T-helper 2 cell (primary cell): ENCODE measurements around the gene SIGLEC14.
A peak's percentile ranks its signal among the peaks of the same experiment; 100 is the strongest.
"Not testable (repeated sequence)": the region's sequence is repeated elsewhere in the genome, so short reads cannot be mapped to it uniquely, and the experiment has no call there.

Experiments used
- DNase-seq, 5 experiments: peaks; one replicate each; pipeline versions ENCODE4 v3.0.0 to v3.0.0-alpha.2; 2012 to 2022

SIGLEC14 gene

DNA sequence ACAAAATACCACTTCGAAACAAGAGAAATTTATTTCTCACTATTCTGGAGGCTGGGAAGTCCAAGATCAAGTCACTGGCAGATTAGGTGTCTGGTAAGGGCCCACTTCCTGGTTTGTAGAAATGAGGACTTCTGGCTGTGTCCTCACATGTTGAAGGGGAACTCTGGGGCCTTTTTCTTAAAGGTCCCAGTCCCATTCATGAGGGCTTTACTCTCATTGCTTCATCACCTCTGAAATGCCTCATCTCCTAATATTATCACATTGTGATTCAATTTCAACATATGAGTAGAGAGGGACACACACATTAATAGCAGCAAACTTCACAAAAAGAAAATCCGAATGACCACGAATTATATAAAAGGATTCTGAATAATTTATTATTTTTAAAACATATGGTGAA lies 21.6 kb upstream of the SIGLEC14 start:
- no peak for DNase-seq

DNA sequence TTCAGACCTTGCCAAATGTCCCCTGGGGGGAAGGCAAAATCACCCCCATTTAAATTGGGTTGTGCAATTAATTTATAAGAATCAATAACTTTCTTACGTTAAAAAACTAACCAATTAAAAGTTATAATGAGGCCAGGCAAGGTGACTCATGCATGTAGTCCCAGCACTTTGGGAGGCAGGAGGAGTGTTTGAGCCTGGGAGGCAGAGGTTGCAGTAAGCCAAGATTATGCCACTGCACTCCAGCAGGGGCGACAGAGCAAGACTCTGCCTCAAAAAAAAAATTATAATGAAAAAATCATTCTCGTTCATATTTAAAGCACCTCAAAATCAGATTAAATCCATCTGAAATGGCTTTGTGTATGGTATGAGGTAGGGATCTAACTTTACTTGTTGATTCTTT lies 18.4 kb upstream of the SIGLEC14 start:
- no peak for DNase-seq

DNA sequence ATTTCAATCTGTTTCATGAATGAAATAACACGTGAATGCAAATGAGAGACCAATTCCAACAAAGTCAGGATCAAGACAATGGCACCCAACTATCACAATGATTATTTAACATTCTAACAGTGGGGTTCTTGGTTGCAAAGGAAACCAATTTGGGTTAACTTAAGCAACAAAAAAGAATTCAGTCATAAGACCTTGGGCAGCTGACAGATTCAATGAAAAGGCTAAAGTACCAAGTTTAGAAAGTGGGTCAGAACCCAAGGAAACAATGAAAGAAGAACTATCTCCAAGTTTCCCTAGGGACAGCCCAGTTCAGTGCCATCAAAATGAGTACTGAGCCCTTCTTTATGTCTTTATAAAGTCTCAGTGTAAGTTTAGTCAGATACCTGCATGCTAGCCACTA lies 17.5 kb upstream of the SIGLEC14 start:
- DNase-seq, result no peak

DNA sequence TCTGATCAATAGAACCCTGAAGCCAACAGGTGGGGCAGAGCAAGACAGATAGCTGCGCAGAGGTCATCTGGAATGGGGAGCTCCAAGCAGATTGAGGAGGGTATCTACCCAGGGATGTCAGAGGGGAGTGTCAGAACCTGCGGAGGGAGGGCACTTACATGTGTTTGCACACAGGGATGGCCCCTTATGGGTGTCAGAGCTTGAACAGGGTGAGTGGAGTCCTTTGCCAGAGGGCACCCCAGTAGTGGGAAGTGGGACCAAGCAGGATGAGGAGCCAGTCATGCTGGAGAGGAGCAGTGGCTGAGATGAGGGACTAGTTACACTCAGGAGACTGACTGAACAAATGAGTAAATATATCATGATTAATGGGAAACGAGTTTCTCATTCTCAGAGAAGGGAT lies 17.0 kb upstream of the SIGLEC14 start:
- no peak for DNase-seq

DNA sequence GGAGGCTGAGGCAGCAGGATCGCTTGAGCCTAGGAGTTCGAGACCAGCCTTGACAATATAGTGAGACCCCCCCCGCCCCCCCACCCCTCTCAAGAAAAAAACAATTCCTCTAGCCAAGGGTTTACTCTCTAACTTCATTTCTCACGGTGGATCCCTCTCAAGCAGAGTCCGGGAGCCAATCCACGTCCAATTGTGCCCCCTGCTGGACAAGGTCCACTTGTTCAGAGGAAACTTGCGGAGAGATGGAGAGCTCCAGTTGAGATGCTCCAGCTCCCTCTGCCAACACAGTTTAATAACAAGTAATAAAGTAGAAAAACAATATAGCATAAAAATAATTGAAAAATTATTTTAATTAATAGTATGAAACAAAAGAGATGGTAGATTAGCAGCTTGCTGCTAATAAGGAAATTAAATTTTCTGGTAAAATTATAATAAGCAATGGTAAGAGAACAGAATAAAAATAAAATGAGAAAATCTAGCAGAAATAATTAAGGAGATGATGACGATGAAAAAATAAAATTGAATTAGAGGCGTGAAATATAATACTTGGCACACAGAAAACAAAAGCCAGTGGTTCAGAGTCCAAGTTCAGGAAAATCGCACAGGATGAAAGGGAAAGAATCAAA lies 14.5 kb upstream of the SIGLEC14 start:
- DNase-seq, result peak in 2 of 5 experiments; percentile 5 to 61

DNA sequence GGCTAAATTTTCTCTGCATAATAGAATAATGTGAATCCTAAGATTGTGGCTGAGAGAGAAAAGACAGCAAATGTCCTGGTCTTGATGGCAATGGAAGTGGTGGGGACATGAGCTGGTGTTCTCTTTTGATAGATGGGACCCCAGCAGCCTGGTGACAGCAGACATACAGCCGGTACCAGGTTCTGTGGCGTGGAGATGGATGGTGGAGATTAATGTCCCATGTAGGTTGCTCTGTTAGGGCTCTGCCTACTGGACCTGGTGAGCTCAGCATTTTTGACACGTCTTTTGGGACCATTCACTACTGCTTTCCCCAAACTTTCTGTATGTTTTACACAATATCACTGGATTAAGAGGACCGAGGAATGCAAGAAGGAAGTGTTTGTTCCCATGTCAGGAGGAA lies 8.2 kb upstream of the SIGLEC14 start:
- no peak for DNase-seq

DNA sequence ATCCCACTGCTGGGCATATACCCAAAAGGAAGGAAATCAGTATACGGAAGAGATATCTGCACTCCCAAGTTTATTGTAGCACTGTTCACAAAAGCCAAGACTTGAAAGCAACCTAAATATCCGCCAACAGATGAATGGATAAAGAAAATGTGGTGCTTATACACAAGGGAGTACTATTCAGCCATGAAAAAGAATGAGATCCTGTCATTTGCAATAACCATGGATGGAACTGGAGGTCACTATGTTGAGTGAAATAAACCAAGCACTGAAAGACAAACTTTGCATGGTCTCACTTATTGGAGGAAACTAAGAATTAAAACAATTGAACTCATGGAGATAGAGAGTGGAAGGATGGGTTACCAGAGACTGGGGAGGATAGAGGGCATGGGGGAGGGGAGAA lies 6.5 kb upstream of the SIGLEC14 start:
- no peak for DNase-seq

DNA sequence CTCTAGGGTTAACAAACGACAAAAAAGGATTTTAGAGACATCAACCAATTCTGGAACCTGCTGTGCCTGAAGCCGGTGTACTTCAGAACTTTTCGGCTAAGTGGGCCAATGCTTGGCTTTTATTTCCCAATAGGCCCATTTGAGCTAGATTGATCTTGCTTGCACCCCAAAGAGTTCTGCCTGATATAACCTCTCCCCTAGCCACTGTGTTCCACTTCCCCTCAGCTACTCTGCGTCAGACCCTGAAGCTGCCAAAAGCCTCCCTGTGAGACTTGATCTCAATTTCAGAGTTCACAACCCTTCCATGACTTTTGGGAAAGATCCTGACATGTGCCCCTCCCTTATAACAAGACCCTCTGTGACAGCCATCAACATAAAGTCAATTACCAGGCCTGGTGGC lies 5.6 kb upstream of the SIGLEC14 start:
- no peak for DNase-seq

DNA sequence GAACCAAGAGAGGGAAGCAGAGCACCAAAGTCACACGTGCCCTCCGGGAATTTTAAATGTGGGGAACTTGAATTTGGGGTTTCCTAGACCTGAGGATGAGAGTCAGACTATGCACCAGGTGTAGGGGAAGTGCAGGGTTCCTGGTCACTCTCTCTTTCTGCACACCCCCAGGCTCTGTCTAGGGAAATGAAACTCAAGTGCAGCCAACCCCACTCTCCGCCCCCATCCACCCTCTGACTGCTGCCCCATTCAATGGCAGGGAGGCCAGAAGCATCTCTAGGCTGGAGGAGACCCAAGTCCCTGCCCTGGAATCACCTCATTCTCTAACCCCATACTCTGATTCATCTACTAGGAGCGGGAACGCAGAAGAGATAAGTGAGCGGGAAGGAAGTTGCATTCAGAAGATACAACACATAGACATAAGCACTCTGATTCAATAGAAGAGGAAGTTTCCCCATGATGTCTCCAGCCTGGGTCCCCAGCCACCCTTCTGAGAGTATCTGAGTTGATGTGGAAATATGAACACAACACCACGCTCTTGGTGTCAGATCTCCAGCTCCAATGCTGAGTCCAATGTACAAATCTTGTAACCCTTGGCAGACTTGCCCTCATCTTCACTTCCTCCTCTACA lies 4.7 kb upstream of the SIGLEC14 start:
- no peak for DNase-seq

DNA sequence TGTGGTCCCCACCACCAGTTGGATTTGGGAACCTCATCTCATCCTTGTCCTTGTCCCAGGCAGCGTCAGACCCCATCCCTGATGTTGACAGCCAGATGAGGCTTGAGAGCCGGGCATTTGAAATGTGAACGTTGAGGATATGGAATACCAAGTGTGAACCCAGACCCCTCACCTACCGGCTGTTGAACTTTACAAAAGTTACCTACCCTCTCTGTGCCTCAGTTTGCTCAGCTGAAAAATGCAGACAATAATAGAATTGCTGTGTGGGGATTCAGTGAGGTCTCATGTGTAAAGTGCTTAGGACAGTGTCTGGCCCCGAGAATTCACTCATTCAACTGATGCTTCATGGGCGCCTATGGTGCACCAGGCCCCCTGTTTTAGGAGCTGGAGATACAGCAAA lies 693 bp upstream of the SIGLEC14 start:
- no peak for DNase-seq

DNA sequence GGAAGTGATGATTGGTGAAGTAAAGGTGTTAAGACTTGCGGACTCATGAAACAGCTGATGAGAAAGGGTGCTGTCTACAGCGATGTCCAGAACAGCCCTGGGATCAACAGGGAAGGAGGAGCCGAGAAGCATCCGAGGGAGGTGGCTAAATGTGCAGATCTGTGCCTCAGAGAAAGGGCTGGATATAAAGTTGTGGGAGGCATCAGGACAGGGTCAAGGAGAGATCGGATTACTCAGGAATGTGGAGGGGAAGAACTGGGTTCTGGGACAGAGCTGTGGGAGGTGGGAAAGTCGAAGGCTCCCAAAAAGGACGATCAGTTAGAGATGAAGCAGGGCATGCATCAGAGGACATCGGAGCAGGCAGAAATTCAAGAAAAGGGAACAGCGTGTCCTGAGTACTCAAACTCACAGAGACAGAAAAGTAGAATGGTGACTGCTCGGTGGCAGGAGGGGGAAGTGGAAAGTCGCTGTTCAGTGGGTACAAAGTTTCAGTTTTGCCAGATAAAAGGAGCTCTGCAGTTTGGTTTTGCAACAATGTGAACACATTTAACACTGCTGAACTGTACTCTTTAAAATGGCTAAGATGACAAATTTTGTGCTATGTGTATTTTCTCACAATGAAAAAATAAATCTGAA lies 1.9 kb downstream of the SIGLEC14 start:
- DNase-seq, result no peak

DNA sequence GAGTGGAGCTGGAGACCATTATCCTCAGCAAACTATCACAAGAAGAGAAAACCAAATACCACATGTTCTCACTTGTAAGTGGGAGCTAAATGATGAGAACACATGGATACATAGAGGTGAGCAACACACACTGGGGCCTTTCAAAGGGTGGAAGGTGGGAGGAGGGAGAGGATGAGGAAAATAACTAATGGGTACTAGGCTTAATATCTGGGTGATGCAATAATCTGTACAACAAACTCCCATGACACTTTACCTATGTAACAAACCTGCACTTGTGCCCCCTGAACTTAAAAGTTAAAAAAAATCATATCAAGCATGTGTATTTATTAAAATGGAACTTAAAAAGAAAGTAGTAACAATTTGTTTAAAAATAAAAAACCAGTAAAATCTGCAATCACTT lies 5.0 kb downstream of the SIGLEC14 start:
- no peak for DNase-seq

DNA sequence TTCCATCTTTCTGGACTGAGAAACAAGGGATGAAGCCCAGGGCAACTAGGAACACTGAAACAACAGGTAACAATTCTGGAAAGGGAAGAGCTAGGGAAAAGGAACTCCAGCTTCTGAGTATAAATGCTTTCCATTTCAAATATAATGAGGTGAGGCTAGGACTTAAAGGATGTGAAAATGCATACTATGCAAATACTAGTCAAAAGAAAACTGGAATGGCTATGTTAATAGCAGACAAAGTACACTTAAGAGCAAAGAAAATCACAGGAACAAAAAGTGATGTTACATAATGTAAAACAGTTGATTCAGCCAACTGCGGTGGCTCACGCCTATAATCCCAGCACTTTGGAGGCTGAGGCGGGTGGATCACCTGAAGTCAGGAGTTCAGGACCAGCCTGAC lies 6.2 kb downstream of the SIGLEC14 start:
- DNase-seq, result no peak

DNA sequence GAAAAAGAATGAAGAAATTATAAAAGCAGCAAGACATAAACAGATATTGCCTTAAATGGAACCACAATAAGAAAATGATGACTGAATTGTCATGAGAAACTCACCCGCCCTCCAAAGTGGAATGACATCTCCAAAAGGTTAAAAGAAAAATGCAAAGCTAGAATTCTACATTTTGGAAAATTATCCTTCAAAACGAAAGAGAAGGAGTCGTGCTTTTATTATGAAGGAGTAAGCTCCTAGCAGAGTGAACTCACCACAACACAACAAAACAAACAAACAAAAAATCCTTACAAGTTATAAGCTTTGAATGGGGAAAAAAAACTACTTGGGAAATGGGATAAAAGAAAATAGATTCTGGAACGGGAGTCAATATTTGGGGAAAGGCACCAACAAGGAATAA lies 6.7 kb downstream of the SIGLEC14 start:
- no peak for DNase-seq

DNA sequence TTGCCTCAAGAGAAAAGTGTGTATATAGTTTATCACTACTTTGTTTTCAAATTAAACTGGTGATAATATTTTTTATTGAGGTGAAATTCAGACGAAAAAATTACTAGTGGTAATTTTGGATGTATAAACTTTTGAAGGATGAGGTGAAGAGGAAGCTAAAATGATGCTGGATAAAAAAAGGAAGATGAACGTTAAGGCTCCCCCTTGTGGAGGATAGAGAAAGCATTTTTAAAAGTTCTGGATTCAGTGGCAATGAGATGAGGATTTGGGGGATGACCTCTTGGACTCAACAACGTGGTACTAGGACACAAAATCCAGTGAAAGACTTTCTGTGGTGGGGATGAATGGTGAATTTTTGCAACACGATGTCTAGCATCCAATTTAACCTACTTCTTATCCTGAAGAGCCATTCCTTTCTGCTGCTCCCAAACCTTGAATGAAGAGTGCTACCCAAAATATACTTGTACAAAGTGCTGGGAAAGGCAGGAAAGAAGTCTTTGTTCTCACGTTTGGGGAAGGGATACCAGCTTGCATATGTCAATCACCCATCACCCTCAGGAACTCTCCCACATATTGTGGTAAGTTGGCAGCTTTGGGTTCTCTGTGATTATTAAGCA lies 9.2 kb downstream of the SIGLEC14 start:
- DNase-seq, result no peak

DNA sequence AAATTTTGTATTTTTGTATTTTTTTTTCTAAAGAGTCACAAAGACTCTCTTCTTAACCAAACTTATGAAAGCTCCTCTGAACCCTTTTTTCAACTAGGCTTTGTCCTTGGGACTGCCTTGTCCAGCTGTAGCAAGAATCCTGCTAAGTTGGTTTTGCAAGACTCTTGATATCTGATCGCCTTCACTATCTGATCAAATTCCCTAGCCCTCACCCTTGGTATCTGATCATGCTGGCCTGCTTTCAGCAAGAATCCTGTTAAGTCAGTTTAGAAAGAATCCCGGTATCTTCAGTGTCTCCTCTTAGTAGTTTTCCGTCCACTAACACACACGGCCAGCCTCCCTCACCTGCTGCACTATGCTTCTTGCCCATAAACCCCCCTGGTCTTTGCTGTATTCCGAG lies 14.5 kb downstream of the SIGLEC14 start:
- DNase-seq, result no peak

DNA sequence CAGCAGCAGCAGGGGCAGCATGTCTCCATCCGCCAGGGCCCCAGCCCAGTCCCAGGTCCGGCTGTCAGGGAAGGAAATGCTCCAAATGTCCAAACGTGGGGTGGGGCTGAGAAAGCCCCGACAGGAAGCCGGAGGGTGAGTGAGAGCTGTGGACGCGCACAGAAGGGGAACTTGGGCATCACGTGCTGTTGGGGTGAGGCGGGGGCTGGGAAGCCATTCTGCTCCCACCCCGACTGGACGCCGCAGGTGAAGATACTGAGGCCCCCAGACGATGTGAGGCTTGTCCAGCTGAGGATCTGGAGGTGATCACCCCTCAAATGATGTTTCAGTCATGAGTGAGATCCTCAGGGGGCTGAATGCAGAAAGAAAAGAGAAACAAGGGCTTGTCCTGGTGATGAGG lies 16.3 kb downstream of the SIGLEC14 start, which contains the start of gene SIGLEC5:
TSS of gene SIGLEC5 (minus strand) at position 87 of the 400 bp plus-strand sequence. CDS start at position 21, 66 bp downstream.
- not testable (repeated sequence) for DNase-seq

DNA sequence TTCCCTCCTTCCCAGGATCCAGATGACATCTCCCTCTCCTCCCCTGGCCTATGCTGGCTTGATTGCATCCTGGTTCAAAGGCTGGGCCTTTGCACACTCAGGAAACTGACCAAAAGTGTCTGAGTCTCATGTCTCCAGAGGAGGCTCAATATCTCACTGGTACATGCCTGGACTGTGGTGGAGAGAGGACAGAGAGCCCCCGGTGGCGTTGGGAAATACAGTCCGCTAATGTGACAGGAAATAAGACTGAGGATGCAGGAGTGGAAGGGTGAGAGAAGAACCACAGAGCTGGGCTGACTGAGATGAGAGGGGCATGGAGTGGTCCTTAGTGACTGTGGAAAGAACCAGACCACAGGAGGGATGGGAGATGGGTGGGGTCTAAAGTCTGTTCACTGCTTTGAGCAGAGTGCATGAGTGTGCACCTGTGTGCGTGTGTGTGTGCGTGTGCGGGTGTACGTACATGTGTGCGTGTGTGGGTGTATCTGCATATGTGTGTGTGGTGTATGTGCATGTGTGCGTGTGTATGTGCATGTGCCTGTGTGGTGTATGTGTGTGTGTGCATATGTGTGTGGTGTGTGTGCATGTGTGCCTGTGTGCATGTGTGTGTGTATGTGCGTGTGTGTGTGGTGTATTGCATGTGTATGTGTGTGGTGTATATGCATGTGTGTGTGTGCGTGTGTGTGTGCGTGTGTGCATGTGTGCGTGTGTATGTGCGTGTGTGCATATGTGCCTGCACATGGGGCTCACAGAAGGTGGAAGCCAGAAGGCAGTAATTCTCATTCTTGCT lies 18.3 kb downstream of the SIGLEC14 start:
- DNase-seq, result peak in 1 of 5 experiments; percentile 3

DNA sequence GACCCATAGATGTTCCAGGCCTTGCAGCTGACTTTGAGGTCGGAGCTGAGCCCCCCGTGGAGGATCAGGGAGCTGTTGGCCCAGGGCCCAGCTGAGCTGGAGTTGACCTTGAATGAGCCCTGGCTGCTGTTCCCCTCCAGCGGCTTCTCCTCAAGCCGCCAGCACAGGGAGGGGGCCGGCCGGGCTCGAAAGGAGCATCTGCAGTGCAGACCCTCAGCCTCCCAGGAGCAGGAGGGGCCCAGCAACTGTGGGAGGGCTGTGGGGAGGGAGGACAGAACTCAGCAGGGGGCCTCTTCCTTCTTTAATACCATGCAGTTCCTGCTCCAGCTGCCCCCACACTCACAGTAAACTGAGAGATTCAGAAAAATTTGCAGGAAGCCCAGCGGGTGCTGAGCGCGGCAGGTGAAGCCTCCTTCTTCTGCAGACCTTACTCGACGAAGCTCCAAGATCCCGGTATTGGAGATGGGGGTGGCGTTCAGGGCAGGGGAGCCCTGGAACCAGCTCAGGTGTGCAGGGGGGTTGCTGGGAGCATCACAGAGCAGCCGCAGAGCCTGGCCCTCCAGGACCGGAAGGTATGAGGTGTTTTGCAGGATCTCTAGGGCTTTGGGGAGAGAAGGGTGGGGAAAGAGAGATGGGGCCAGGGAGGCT lies 19.0 kb downstream of the SIGLEC14 start:
- no peak for DNase-seq

DNA sequence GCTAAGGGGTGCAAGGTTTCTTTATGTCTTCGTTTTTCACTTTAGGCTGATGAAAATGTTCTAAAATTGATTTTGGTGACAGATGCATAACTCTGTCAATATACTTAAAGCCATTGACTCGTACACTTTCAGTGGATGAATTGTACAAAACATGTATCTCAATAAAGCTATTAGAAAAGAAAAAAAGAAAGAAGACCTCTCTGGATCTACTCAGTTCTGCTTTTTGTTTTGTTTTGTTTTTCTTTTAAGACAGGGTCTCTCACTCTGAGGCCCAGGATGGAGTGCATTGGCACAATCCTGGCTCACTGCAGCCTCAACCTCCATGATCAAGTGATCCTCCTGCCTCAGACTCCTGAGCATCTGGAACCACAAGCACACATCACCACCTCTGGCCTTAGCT lies 19.9 kb downstream of the SIGLEC14 start:
- no peak for DNase-seq

DNA sequence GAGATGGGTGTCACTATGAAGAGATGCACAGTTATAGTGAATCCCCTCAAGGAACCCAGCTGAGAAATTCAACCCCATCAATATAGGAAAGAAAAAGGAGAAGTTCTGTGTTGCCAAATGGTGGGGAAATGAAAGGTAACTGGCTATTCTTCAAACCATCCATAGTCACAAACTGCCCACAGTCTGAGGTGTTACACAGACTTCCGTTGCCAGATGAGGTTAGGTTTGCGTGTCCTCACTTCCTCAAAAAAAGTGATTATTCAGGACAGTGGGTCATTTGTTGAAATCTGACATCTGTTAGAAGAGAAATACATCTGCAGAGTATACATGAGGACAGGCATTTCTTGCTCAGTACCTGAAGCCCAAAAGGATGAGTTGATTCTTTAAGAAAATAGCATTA lies 25.4 kb downstream of the SIGLEC14 start:
- no peak for DNase-seq

DNA sequence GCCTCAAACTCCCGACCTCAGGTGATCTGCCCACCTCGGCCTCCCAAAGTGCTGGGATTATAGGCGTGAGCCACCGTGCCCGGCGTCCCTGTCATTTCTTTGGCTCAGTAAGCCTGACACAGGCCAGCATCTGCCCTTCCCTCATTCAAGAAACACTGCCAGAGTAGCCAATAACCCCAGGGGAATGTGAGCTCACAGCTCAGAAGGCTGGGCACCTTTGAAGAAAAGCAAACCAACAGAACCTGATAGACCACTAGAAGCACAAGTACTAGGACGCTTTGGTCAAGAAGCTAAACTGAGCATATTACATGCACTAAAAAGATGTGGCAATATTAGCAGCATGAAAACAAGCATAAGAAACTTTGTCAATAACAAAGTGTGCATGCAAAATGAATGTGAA lies 30.6 kb downstream of the SIGLEC14 start:
- no peak for DNase-seq

DNA sequence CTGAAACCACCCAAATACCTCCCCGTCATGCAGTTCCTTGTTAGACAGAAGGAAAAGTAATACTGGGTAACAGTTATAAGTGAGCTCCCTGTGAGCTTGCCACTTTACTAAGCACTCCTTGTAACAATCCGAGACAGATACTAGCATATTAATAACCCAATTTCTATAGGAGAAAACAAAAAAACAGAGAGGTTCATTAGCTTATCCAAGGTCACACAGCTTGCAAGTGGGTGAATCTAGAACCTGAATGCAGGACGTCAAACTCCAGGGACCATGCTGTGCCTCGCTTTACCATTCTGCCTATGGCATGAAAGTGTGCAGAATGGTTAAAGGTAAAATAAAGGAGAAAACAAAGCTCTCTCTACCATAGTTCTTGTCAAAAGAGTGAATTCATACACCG lies 31.8 kb downstream of the SIGLEC14 start:
- DNase-seq, result no peak
